ENCODE measurements around the gene MEF2B.

MEF2B gene
- 0.09 to 0.12 reads per million in 2 experiments for total RNA-seq

- peak; percentile 73 for DNase-seq (ENCODE audit: low read depth)
Observed at GRCh38 chr19:19170053-19170872, at the start of gene MEF2B. MEF2B (minus strand) TSS chr19:19170263; CDS start chr19:19150735, 19,528 bp downstream.

GRCh38 chr19:19218911-19219310 is 48.8 kb upstream of the MEF2B start:
- no peak for DNase-seq (ENCODE audit: low read depth)

- DNase-seq (ENCODE audit: low read depth): no peak
Observed at GRCh38 chr19:19217099-19217498, 47.0 kb upstream of the MEF2B start.

- no peak for DNase-seq (ENCODE audit: low read depth)
Observed at GRCh38 chr19:19215792-19216191, 45.7 kb upstream of the MEF2B start.

- no peak for DNase-seq (ENCODE audit: low read depth)
Observed at GRCh38 chr19:19214892-19215291, 44.8 kb upstream of the MEF2B start.

GRCh38 chr19:19214159-19214490 is 44.1 kb upstream of the MEF2B start:
- DNase-seq (ENCODE audit: low read depth): no peak

GRCh38 chr19:19213426-19214158 is 43.5 kb upstream of the MEF2B start:
- no peak for DNase-seq (ENCODE audit: low read depth)

- no peak for DNase-seq (ENCODE audit: low read depth)
Observed at GRCh38 chr19:19212916-19213315, 42.9 kb upstream of the MEF2B start.

- DNase-seq (ENCODE audit: low read depth): no peak
Observed at GRCh38 chr19:19211499-19212420, 41.7 kb upstream of the MEF2B start, which contains the start of gene NCAN. NCAN (plus strand) TSS chr19:19211958; CDS start chr19:19216954, 4,996 bp downstream.

- DNase-seq (ENCODE audit: low read depth): no peak
Observed at GRCh38 chr19:19209372-19209771, 39.3 kb upstream of the MEF2B start.

GRCh38 chr19:19207637-19208572 is 37.8 kb upstream of the MEF2B start:
- DNase-seq (ENCODE audit: low read depth): no peak

GRCh38 chr19:19206938-19207337 is 36.9 kb upstream of the MEF2B start:
- DNase-seq (ENCODE audit: low read depth): no peak

GRCh38 chr19:19205416-19206410 is 35.6 kb upstream of the MEF2B start:
- DNase-seq (ENCODE audit: low read depth): no peak

- no peak for DNase-seq (ENCODE audit: low read depth)
Observed at GRCh38 chr19:19204181-19204580, 34.1 kb upstream of the MEF2B start.

- peak; percentile 86 for DNase-seq (ENCODE audit: low read depth)
Observed at GRCh38 chr19:19203012-19203856, 33.2 kb upstream of the MEF2B start, which contains the start of gene NR2C2AP. NR2C2AP (minus strand) TSS chr19:19203414; CDS start chr19:19203060, 354 bp downstream.

GRCh38 chr19:19202707-19203011 is 32.6 kb upstream of the MEF2B start:
- DNase-seq (ENCODE audit: low read depth): no peak

- no peak for DNase-seq (ENCODE audit: low read depth)
Observed at GRCh38 chr19:19201697-19202630, 31.9 kb upstream of the MEF2B start.

- DNase-seq (ENCODE audit: low read depth): no peak
Observed at GRCh38 chr19:19193926-19194325, 23.9 kb upstream of the MEF2B start.

Measured in T follicular helper cell (primary cell).